ENCODE measurements around the gene CIB4.
A peak's percentile ranks its signal among the peaks of the same experiment; 100 is the strongest.

CIB4 gene

DNA sequence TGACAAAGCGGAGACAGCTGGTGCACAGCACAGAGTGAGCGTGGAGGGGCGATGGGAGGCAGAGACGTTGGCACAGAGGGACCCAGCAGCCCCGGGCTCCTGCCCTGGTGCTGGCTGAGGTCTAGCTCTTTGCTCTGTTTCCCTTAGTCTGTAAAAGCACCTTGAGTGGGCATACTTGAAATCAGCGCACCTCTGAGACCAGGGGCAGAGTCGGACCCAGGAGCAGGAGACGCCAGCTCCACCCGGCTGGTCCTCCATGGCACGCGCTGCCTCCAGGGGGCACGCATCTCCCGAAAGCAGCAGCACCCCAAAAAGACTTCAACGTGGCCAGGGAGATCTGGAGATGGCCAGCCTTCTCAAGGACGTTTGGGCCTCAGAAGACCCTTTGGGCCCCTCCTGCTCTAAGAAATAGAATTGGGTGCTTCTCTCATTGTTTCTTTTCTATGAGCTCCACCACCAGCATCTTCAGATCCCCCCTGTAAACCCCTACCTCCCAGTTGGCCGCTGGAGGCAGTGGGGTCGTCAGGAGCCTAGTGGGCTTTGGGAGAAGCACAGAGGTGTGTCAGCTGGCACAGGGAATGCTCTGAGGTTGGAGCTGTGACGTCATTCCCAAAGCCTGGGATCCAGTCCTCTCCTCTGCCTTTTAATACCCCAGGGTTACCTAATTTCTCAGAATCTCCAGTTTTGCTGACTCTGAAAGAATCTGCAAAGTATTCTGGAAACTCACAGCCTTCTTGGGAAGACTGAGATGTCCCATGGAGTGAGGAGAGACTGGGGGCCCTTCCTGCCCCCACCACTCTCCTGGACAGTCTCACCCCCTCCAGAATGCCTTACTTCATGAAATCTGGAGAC is 58.9 kb downstream of the CIB4 start:
- no peak for DNase-seq

DNA sequence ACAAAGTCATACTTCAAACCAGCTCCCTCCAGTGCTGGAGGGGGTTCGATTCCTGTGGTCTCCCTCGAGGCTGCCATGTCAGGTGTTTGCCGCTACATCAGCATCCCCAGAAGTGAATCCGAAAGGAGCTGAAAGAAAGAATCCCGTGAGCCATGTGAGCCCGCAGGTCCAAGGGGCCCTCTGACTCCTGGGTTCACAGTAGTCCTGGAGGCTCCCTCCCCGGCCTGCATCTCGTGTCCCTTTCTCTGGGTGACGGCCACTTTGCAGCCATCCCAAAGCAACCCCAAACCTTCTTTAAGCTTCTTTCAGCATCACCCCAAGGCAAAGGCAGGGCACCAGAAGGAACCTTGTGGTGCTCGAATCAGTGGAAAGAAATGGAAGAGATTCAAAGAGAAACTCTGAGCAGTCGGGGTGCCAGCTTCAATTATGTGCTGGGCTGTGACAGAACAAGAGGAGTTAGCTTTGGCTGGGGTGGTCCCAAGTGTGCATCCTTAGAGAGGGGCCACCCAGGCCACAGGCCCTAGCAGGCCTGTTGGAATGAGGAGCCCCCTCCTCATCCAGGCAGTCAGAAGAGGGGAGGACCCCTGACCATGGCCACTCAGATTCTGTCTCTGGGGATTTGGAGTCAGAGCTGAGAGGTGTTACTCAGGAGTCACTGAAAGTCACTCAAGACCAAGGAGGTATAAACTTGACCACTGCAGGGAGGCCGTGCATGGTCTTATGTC is 59.7 kb downstream of the CIB4 start:
- no peak for DNase-seq

DNA sequence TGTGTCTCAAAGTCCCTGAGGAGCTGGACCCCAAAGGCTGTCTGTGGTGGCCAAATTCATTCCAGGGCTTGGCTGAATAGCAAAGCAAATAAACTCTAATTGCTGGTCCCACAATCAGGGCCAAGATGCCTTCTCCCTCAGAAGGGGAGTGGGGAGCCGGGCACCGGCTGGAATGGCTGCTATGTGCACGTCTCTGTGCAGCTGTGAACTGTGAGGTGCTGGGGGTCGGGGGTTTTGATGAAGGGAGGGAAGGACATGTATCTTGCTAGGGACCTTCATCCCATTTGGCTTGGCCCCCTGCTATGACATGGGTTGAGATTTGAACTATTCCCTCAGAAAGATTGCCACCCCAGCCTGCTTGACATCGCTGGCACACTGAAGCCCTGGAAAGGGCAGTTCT is 60.4 kb downstream of the CIB4 start:
- no peak for DNase-seq

DNA sequence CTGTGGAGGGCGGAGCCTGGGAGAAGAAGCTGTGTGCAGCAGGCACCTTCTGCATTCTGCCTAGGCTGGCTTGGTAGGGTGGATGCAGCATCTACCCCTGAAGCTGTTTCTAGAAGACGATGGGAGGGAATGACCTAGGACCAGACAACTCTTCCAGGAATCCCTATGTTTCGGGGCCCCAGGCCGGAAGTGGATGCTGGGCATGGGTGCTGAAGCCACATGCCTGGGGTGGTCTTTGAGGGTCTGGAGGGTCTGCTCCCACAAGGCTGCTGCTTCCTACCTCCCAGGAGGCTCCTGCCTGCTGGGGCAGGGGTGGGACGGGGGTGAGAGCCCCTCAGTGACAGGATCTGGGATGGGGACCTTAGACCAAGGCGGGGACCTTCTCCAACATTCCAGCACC is 61.0 kb downstream of the CIB4 start:
- DNase-seq = no peak

DNA sequence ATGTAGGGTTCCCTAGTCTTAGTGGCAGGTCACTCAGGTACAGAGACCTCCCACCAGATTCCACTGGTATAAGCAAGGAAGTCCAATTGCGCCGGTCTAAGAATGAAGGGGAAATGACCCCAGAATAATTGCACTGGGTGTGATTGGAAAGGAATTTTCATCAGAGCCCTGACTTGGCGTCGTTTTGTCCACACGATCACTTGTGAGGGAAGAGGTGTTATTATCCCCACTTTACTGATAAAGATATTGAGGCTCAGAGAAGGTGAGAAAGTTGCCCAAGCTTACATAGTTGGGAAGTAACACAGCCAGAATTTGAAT is 61.5 kb downstream of the CIB4 start:
- DNase-seq = no peak

DNA sequence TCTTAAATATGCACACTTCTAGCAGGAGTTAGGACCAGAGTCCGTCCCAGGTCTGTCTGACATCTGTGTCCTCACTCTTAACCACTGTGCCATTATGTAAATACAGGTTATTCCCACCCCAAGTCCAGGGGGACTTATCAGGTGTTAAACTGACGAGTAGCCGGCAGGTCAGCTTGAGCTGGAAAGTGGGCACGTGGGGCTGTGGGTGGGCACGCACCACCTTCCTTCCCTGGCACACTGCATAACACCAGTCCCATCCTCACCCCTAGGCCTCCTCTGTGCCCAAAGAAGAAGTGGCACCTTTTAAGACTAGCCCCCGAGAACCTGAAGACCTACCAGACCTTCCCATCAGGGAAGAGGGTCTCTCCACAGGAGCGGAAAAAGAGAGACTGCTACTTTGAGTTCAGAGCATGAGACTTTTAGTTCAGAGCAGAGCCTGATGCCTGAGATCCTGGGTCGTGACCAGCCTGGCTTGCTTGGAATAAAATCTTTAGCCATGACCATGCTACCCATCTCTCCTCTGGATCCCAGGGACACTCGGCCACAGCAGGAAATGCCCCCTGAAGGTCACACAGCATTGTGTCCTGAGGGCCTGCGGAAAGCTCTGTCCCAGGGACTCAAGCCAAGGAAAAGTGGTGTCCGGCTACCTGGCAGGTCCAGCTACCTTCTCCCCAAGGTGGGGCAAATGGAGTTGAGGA is 62.0 kb downstream of the CIB4 start:
- no peak for DNase-seq

DNA sequence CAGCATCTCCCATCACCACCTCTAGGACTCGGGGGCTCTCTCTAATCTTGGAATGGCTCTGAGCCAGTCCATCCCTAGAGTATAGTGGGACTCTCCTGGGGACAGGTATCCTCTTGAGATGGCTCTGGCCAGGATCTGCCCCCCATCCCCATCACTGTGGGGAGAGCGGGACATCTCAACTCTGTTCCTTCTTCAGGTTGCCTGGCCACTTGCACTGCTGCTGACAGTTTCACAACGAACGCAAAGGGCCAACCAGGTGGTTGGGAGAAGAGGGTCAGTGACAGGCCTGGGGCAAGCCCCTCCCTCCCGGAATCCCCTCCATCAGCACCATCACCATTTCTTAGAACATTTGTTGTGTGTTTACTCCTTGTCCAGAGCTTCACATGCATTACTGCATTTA is 62.6 kb downstream of the CIB4 start:
- no peak for DNase-seq

DNA sequence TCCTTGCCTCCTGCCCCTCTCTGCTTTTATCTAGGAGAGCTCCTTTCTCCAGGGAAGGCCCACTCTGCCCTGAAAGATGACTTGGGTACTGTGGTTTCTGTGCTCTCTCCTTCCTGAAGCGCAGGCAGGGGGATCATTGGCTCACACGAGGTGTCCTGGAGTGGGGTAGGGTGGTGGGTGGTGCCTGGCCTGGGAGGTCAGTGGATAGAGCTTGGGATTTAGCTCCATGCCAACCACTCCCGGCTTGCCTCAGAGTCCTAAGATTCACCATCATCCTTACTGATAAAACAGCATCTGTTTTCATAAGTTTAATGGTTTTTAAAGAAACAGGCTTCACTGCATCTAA is 63.1 kb downstream of the CIB4 start:
- DNase-seq = no peak

DNA sequence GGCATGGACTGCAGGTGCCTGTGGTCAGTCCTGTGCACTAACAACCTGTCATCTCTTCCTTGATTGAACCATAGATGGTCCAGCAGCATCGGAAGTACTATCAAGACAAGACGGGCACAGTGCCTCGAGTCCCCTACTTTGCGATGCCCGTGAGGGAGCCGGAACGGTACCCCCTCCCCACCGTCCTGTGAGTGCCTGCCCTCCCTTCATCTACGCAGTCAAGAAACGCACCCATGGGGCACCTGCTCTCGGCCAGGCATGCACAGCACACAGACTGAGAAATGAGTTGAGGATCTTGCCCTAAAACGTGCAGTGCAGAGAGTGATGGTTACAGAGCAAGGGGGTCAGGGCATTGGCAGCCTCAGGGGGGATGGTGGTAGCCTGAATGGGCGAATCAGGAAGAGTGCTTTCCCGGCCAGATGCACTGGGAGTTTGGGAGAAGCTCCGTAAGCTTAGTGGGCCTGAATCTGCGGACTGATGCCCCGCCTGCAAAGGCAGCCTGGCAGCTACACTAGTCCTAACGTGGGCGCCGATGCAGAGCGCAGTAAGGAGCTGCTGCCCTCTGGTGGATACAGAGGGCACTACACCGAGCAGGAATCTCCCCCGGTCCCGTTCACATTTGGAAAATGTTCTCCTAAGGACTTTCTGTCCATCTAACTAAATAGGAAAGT is 63.6 kb downstream of the CIB4 start:
- DNase-seq = peak; percentile 45

DNA sequence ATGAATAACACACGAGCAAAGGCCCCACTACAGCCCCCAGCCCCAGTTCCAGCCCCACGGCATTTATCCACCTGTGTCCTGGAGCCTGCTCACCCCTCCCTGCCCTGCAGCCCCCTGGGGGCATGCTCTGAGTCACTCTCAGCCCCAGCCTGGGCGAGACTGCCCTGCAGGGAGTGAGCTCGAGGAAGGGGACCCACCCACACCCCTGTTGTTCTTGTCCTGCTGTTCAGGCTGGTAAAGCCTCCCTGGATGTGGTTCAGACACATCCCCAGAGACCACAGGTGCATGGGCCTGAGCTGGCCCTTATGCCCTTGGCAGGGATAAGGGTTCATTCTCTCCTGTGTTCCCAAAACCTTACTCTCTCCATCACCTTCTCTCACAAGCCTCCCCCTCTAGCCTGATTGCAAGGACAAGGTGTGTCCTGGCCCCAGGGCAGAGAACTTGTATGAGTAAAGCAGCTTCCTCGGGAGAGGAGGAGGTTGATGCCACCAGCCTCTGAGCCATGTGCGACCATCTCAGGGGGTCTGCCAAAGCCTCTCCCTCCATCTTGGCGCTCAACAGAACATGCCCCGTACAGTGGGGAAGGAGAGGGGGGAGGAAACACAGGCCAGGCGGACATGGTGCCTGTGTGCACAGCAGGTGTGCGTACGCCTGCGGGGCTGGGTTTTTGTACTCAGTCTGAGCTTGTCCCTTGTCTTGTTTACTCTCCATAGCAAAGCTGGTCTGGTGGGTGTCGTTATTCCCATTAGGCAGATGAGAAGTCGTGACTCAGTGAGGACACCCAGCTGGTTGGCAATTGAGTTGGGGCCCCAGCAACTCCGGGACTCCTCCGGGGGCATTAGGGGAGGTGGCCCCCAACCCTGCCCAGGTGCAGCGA is 64.4 kb downstream of the CIB4 start:
- DNase-seq = no peak

DNA sequence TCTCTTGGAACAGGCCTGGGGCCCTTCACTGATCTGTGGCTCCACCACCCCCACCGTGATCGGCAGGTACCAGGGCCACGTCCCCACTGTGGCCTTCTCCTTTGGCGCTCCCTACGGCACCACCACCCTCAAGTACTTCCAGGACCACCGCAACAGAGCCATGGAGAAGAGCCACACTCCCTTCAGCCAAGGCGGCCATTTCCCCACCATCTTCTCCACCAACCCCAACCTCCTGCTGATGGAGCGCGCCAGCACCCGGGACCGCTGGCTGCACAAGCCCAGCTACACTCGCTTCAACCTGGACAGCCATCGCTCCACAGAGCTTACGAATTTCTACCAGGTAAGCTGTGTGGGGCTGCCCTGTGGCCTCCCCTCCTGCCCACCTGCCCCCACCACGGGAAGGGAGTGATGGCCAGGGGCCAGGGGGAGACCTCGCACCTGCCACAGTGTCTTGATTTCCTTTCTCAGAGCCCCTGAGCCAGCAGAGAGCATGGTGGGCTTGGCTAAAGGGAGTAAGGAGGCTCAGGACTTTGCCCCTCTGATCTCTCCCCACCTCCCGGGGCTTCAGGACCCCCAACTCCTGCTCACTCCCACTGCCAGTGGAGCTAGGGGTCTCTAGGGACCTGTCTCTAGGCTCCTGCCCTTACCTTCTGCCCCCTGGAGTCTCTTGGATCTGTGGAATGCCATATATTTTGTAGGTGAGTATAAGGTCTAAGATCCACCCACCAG is 65.2 kb downstream of the CIB4 start:
- DNase-seq = no peak

DNA sequence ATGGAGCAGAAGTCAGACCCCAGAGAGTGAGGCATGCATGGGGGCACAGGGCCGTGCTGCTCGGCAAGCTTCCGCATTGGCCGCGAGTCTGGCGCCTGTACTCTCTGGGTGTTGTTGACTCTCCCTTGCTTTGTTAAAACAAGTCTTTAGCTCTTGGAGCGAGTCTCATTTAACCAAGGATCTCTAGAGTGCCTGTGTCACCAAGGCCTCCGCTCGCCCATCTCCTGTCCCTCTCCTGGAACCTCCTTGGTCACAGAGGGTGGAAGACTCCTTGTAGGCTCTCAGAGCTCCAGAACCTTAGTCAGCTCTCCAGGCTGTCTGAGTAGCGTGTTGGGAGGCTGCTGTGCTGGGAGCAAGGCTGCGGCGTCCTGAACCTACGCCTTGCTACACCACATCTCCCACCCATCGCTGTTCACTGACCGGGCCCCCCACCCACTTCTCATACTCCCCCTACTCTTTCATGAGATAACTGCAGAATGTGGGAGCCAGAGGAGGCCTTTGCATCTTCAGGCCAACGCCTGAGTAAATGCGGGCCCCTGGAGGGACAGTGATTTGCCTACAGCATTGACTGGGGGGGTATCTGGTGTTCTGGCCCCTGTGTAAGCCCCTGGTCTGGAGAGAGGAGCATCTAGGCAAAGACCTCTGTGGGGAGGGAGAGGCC is 66.1 kb downstream of the CIB4 start:
- DNase-seq = no peak

DNA sequence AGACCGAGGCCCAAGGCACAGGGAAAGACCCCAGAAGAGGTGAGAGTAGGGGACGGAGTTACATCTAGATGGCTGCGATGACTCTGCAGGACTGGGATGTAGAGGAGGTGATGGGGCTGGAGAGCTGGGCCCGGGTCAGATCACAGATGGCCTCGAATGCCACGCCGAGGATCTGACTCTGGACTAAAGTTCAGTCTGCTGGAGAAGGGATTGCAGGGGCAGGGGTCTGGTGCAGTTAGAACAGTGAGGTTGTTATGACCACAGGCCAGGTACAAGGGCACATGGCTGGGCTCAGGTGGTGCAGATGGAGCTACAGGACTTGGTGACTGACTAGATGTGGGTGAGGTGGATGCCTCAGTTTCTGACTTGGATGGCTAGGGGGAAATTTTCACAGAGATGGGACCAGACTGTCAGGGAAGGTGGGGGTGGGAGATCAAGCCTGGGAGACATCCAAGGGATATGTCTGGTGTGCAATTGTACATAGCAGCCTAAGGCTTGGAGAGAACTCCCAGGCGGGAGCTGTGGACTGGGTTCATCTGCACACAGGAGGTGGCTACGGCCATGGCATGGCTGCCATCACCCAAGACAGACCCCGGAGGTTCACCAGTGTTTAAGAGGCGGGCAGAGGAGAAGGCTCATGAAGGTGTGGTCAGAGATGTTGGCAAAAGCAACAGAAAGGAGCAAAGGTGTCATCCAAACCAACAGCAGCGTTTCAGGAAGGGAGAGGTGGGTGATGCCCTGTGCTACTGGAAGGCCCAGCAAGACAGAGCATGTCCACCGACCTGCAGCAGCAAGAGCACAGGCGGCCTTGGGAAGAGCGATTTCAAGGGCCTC is 66.9 kb downstream of the CIB4 start:
- no peak for DNase-seq

DNA sequence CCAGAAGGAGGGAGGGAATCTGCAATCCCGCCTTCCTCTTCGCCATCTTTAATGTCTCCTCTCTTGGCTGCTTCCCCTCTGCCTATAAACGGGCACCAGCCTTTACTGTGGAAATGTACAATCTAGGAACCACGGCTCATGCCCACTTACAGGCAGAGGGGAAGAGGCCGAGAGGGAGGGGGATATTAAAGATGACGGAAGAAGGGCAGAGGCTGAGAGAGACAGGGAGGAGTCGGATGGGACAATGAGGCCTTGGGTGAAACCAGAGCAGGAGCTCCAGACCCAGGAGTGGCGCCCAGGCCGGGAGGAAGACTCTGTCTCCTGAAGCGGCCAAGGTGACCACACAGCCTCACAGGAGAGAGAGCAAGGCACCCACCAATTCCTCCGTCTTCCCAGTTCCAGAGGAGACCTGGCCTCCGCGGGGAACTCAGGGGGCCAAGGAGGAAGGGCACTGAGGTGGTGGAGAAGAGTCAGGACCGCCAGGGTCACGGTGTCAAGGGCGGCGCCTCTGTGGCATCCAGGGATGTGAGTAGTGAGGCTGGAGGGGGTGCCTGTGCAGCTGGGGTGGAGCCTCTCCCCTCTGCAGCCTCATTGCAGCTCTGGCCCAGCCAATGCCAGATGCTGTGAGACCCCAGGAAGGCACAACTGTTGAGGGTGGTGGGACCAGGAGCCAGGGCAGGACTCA is 67.8 kb downstream of the CIB4 start:
- no peak for DNase-seq

DNA sequence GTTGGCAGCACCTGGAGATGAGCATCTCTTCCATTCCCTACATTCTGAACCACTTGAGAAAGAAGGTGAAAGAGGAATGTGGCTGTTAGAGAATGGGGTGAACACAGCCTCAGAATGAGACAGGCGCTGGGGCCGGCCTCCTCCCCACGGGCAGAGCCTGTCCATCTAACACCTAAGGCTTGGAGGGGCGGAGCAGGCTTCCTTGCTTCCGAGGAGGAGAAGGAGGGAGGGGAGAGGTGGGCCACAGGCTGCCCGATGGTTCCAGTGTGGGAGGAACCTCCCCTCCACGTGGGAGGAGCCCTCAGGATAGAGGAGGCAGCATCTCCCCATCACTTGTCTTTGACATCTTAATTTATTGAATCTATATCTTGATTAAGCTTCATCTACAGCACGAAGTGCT is 68.6 kb downstream of the CIB4 start:
- DNase-seq = no peak

DNA sequence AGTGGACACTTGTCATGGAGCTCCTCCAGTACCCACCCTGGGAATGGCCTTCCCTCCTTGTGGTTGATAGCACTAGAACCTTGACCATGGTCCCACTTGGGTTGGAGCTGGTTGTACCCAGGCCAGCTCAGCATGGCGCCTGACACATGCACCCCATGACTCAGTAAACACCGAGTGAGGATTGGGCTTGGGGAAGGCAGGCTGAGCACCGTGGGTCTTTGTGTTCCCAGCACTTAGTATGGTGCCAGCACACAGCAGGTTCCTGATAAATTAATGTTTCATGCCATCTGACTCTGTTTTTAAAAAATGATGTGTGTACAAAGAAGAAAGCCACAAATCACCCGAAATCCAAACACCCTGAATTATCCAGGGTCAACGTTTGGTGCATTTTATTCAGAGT is 69.8 kb downstream of the CIB4 start:
- no peak for DNase-seq

DNA sequence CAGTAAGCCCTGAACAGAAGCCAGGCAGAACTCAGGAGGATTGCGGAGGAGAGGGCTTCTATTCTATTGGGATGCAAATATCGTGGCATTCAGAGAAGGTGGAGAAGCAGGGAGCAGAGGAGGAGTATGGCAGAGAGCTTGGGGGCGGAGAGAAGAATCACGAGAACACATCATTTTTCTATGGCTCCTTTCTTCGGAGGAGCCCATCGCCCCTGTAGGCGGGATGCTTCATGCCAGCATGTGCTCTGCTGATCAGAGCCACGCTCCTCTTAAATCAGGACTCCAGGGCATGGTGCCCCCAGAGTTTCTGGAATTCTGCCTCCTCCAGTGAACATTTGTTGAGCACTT is 71.1 kb downstream of the CIB4 start:
- DNase-seq = no peak

DNA sequence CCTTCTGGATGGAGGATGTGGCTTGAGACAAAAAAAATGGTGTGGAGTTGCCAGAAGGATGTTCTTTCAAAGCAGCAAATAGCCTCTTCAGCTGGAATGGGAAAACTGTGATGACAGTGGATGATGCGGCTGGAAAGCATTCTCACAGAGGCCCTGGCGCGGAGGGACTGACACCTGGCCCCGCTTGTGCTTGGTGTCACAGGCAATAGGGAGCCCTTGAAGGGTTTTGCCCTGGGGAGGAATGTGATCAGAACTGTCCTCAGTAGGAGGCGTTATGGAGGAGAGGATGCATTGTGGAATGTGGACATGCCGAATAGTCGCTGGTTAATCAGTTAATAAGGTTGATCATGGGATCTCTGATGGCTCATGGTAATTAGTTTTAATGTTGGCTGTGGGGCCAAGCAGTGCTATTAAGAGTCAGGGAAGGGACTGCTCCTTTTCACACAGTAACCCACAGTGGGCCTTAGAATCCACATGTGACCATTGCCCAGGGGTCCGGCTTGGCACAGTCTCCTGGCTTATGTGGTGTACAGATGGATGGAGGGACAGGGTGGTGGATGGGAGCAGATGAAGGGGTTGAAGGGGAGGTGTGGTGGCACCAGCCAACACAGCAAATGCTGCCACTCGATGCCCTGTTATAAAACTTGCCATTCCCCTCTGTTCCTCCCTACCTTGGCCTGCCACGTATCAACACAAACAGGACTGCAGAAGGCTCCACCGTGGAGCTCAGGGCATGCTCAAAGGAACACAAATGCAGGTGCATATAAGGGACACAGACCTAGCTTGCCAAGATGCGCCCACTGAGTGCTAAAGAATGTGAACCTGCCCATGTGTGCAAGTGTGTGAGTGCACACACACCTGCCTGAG is 71.7 kb downstream of the CIB4 start:
- DNase-seq = no peak

All from right kidney (tissue), 1 donor.